Keratinocyte (primary cell): Measurements from ENCODE around the gene WNT9B.

Experiments used
- CTCF ChIP-seq, 3 experiments: IDR thresholded peaks in 1 of 3; conservative IDR thresholded peaks in 1 of 3; optimal IDR thresholded peaks in 1 of 3; 2 replicates in 2 of 3; 3 replicates in 1 of 3; pipeline versions ENCODE3 to v1.5.1; 2011; ENCODE audit warnings: low read length in 3 of 3, mild to moderate bottlenecking in 3 of 3, moderate library complexity in 2 of 3, control low read depth in 1 of 3, inconsistent platforms in 1 of 3; ENCODE audit not compliant: insufficient read depth in 2 of 3; ENCODE audit errors: extremely low read depth in 1 of 3
- EZH2 ChIP-seq: IDR thresholded peaks from one replicate; pipeline ENCODE4 v1.6.1; 2012; ENCODE audit warnings: inconsistent platforms, mild to moderate bottlenecking, low read length, moderate library complexity

GRCh38 chr17:46887717-46888116 lies 36.3 kb downstream of the WNT9B start:
- TF ChIP-seq CTCF (optimal IDR thresholded peaks at IDR 0.05 in 1 of 3, IDR thresholded peaks at IDR 0.05 in 1 of 3, conservative IDR thresholded peaks at IDR 0.05 in 1 of 3; ENCODE audit: extremely low read depth in 1 of 3, insufficient read depth in 2 of 3, low read length in 3 of 3) = no peak
- TF ChIP-seq EZH2 = no peak
